ENCODE results near the gene RAB11FIP2. TPM values are rescaled to one million over a fixed set of nuclear protein-coding genes. Genes with fewer than 3 reads are reported as not detected.

The RAB11FIP2 gene
- total and polyA plus RNA-seq, 2 donors (not counting 1 experiment from before 2014, with no cell fraction given), result 13.6 to 17.5 TPM

- Histone ChIP-seq H3K36me3 (ENCODE audit: control insufficient read depth, insufficient read depth, low read length) (peaks cover 2% of the 10 kb centered on the region), H3K27ac (ENCODE audit: insufficient read depth, low read length) (no peak overlapping the region), H3K27me3 (ENCODE audit: control insufficient read depth, insufficient read depth, low read length) (no peaks in the 10 kb centered on the region), H3K9ac (ENCODE audit: insufficient read depth, low read length) (no peak overlapping the region), H3K79me2 (ENCODE audit: control insufficient read depth, insufficient read depth, low read length) (no peaks in the 10 kb centered on the region), H3K9me3 (ENCODE audit: control insufficient read depth, insufficient read depth, low read depth, low read length) (no peaks in the 10 kb centered on the region), H3K4me1 (ENCODE audit: control insufficient read depth, extremely low read depth, insufficient read depth, low read length) (no peaks in the 10 kb centered on the region), H3K4me2 (ENCODE audit: extremely low read depth, insufficient read depth, low read length) (no peak overlapping the region), H2AFZ (ENCODE audit: low read length) (no peak overlapping the region), H4K20me1 (ENCODE audit: control insufficient read depth, extremely low read depth, insufficient read depth, low read length) (no peaks in the 10 kb centered on the region), H3K4me3 (replicated peaks in 1 of 4; ENCODE audit: control extremely low read depth in 1 of 4, insufficient read depth in 1 of 4, low read depth in 3 of 4, low read length in 4 of 4) (no peak overlapping the region)
- no peak for TF ChIP-seq EZH2 (IDR thresholded peaks at IDR 0.05; ENCODE audit: low read length, missing control alignments)
- no peak for TF ChIP-seq CTCF (conservative IDR thresholded peaks at IDR 0.05 in 1 of 2, IDR thresholded peaks at IDR 0.05 in 1 of 2; ENCODE audit: low read depth in 1 of 2, low read length in 2 of 2)
- DNase-seq (ENCODE audit: low read depth in 2 of 2), result no peak
Measured at GRCh38 chr10:118028619-118029018, 18.1 kb downstream of the RAB11FIP2 start.

- Histone ChIP-seq H3K4me2 (ENCODE audit: extremely low read depth, insufficient read depth, low read length) (no peak overlapping the region), H3K36me3 (ENCODE audit: control insufficient read depth, insufficient read depth, low read length) (no peaks in the 10 kb centered on the region)
- no peak for TF ChIP-seq EZH2 (IDR thresholded peaks at IDR 0.05; ENCODE audit: low read length, missing control alignments)
- no peak for TF ChIP-seq CTCF (conservative IDR thresholded peaks at IDR 0.05 in 1 of 2, IDR thresholded peaks at IDR 0.05 in 1 of 2; ENCODE audit: low read depth in 1 of 2, low read length in 2 of 2)
Measured at GRCh38 chr10:118027397-118027796, 19.3 kb downstream of the RAB11FIP2 start.

GRCh38 chr10:118026936-118027335, 19.8 kb downstream of the RAB11FIP2 start:
- Histone ChIP-seq H3K27ac (ENCODE audit: insufficient read depth, low read length) (no peak overlapping the region), H3K79me2 (ENCODE audit: control insufficient read depth, insufficient read depth, low read length) (no peaks in the 10 kb centered on the region), H2AFZ (ENCODE audit: low read length) (no peak overlapping the region), H3K9me3 (ENCODE audit: control insufficient read depth, insufficient read depth, low read depth, low read length) (no peaks in the 10 kb centered on the region), H3K27me3 (ENCODE audit: control insufficient read depth, insufficient read depth, low read length) (no peaks in the 10 kb centered on the region), H3K36me3 (ENCODE audit: control insufficient read depth, insufficient read depth, low read length) (no peaks in the 10 kb centered on the region), H3K4me2 (ENCODE audit: extremely low read depth, insufficient read depth, low read length) (no peak overlapping the region), H4K20me1 (ENCODE audit: control insufficient read depth, extremely low read depth, insufficient read depth, low read length) (no peaks in the 10 kb centered on the region), H3K9ac (ENCODE audit: insufficient read depth, low read length) (no peak overlapping the region), H3K4me3 (replicated peaks in 1 of 4; ENCODE audit: control extremely low read depth in 1 of 4, insufficient read depth in 1 of 4, low read depth in 3 of 4, low read length in 4 of 4) (no peak overlapping the region), H3K4me1 (ENCODE audit: control insufficient read depth, extremely low read depth, insufficient read depth, low read length) (no peaks in the 10 kb centered on the region)
- DNase-seq (ENCODE audit: low read depth in 2 of 2), result no peak
- TF ChIP-seq EZH2 (IDR thresholded peaks at IDR 0.05; ENCODE audit: low read length, missing control alignments), result no peak
- TF ChIP-seq CTCF (conservative IDR thresholded peaks at IDR 0.05 in 1 of 2, IDR thresholded peaks at IDR 0.05 in 1 of 2; ENCODE audit: low read depth in 1 of 2, low read length in 2 of 2), result no peak

More at GRCh38 chr10:118027397-118027796, 19.3 kb downstream of the RAB11FIP2 start:
- H4K20me1 ChIP-seq (ENCODE audit: control insufficient read depth, extremely low read depth, insufficient read depth, low read length), result no peaks in the 10 kb centered on the region
- no peaks in the 10 kb centered on the region for H3K27me3 ChIP-seq (ENCODE audit: control insufficient read depth, insufficient read depth, low read length)
- H3K9me3 ChIP-seq (ENCODE audit: control insufficient read depth, insufficient read depth, low read depth, low read length), result no peaks in the 10 kb centered on the region
- DNase-seq (ENCODE audit: low read depth in 2 of 2), result no peak
- no peak overlapping the region for H3K9ac ChIP-seq (ENCODE audit: insufficient read depth, low read length)
- H3K4me1 ChIP-seq (ENCODE audit: control insufficient read depth, extremely low read depth, insufficient read depth, low read length), result no peaks in the 10 kb centered on the region
- H2AFZ ChIP-seq (ENCODE audit: low read length), result no peak overlapping the region
- H3K79me2 ChIP-seq (ENCODE audit: control insufficient read depth, insufficient read depth, low read length), result no peaks in the 10 kb centered on the region
- no peak overlapping the region for H3K27ac ChIP-seq (ENCODE audit: insufficient read depth, low read length)
- no peak overlapping the region for H3K4me3 ChIP-seq (replicated peaks in 1 of 4; ENCODE audit: control extremely low read depth in 1 of 4, insufficient read depth in 1 of 4, low read depth in 3 of 4, low read length in 4 of 4)

All from fibroblast of lung (primary cell).